ENCODE measurements around the gene GPC4.
A peak's percentile ranks its signal among the peaks of the same experiment; 100 is the strongest.

The GPC4 gene

GRCh38 chrX:133415276-133416105 lies at the start of gene GPC4:
Gene GPC4 (minus strand): TSS chrX:133415489. CDS start chrX:133414965, 524 bp downstream.
- TF ChIP-seq ZNF274 (IDR thresholded peaks at IDR 0.05; ENCODE audit: low read depth, low read length) = no peak
- H3K4me3 ChIP-seq (ENCODE audit: low read length) = peak within 1 kb of the TSS; percentile 67

- TF ChIP-seq ZNF274 (IDR thresholded peaks at IDR 0.05; ENCODE audit: low read depth, low read length) = no peak
- H3K4me3 ChIP-seq (ENCODE audit: low read length) = no peak overlapping the region
These were observed 45.9 kb upstream of the GPC4 start for GRCh38 chrX:133461231-133461630.

GRCh38 chrX:133454924-133455323 lies 39.6 kb upstream of the GPC4 start:
- TF ChIP-seq ZNF274 (IDR thresholded peaks at IDR 0.05; ENCODE audit: low read depth, low read length) = no peak
- H3K4me3 ChIP-seq (ENCODE audit: low read length) = no peak overlapping the region

- no peak overlapping the region for H3K4me3 ChIP-seq (ENCODE audit: low read length)
- no peak for TF ChIP-seq ZNF274 (IDR thresholded peaks at IDR 0.05; ENCODE audit: low read depth, low read length)
These were observed 39.2 kb upstream of the GPC4 start for GRCh38 chrX:133454491-133454914.

- no peak for TF ChIP-seq ZNF274 (IDR thresholded peaks at IDR 0.05; ENCODE audit: low read depth, low read length)
- no peak overlapping the region for H3K4me3 ChIP-seq (ENCODE audit: low read length)
These were observed 33.3 kb upstream of the GPC4 start for GRCh38 chrX:133448512-133449076.

- TF ChIP-seq ZNF274 (IDR thresholded peaks at IDR 0.05; ENCODE audit: low read depth, low read length) = no peak
- H3K4me3 ChIP-seq (ENCODE audit: low read length) = no peak overlapping the region
These were observed 29.9 kb upstream of the GPC4 start for GRCh38 chrX:133444952-133445831.

GRCh38 chrX:133444196-133444595 lies 28.9 kb upstream of the GPC4 start:
- no peak overlapping the region for H3K4me3 ChIP-seq (ENCODE audit: low read length)
- TF ChIP-seq ZNF274 (IDR thresholded peaks at IDR 0.05; ENCODE audit: low read depth, low read length) = no peak

- TF ChIP-seq ZNF274 (IDR thresholded peaks at IDR 0.05; ENCODE audit: low read depth, low read length) = no peak
- no peak overlapping the region for H3K4me3 ChIP-seq (ENCODE audit: low read length)
These were observed 25.5 kb upstream of the GPC4 start for GRCh38 chrX:133440797-133441163.

GRCh38 chrX:133440081-133440796 lies 24.9 kb upstream of the GPC4 start:
- TF ChIP-seq ZNF274 (IDR thresholded peaks at IDR 0.05; ENCODE audit: low read depth, low read length) = no peak
- no peak overlapping the region for H3K4me3 ChIP-seq (ENCODE audit: low read length)

GRCh38 chrX:133437766-133438165 lies 22.5 kb upstream of the GPC4 start:
- TF ChIP-seq ZNF274 (IDR thresholded peaks at IDR 0.05; ENCODE audit: low read depth, low read length) = no peak
- no peak overlapping the region for H3K4me3 ChIP-seq (ENCODE audit: low read length)

- H3K4me3 ChIP-seq (ENCODE audit: low read length) = no peak overlapping the region
- TF ChIP-seq ZNF274 (IDR thresholded peaks at IDR 0.05; ENCODE audit: low read depth, low read length) = no peak
These were observed 22.1 kb upstream of the GPC4 start for GRCh38 chrX:133437356-133437755.

GRCh38 chrX:133435544-133436124 lies 20.3 kb upstream of the GPC4 start:
- H3K4me3 ChIP-seq (ENCODE audit: low read length) = no peak overlapping the region
- no peak for TF ChIP-seq ZNF274 (IDR thresholded peaks at IDR 0.05; ENCODE audit: low read depth, low read length)

- H3K4me3 ChIP-seq (ENCODE audit: low read length) = no peak overlapping the region
- no peak for TF ChIP-seq ZNF274 (IDR thresholded peaks at IDR 0.05; ENCODE audit: low read depth, low read length)
These were observed 19.0 kb upstream of the GPC4 start for GRCh38 chrX:133434197-133434820.
